ENCODE results near the gene RGR.

Gene RGR

GRCh38 chr10:84204122-84204521 is 40.7 kb upstream of the RGR start:
- Histone ChIP-seq H3K9me3 (ENCODE audit: control insufficient read depth, low read length) (no peaks in the 10 kb centered on the region), H3K4me3 (ENCODE audit: low read depth, low read length) (no peak overlapping the region), H3K79me2 (no peaks in the 10 kb centered on the region), H3K36me3 (ENCODE audit: control insufficient read depth, insufficient read depth, low read length) (no peaks in the 10 kb centered on the region), H3K4me1 (no peaks in the 10 kb centered on the region), H3K9ac (no peak overlapping the region), H3K27me3 (ENCODE audit: control insufficient read depth, insufficient read depth, low read length) (no peaks in the 10 kb centered on the region), H3K4me2 (ENCODE audit: low read length) (no peak overlapping the region), H2AFZ (no peak overlapping the region), H3K27ac (no peak overlapping the region)
- TF ChIP-seq CTCF (IDR thresholded peaks at IDR 0.05), result no peak

- H2AFZ ChIP-seq, result no peak overlapping the region
- no peak for TF ChIP-seq CTCF (IDR thresholded peaks at IDR 0.05)
- H3K27me3 ChIP-seq (ENCODE audit: control insufficient read depth, insufficient read depth, low read length), result no peaks in the 10 kb centered on the region
- no peak overlapping the region for H3K4me3 ChIP-seq (ENCODE audit: low read depth, low read length)
- no peak overlapping the region for H3K9ac ChIP-seq
- no peaks in the 10 kb centered on the region for H3K9me3 ChIP-seq (ENCODE audit: control insufficient read depth, low read length)
- H3K36me3 ChIP-seq (ENCODE audit: control insufficient read depth, insufficient read depth, low read length), result no peaks in the 10 kb centered on the region
- no peak overlapping the region for H3K4me2 ChIP-seq (ENCODE audit: low read length)
- H3K27ac ChIP-seq, result no peak overlapping the region
- no peaks in the 10 kb centered on the region for H3K4me1 ChIP-seq
- H3K79me2 ChIP-seq, result no peaks in the 10 kb centered on the region
Measured at GRCh38 chr10:84204610-84205009, 40.2 kb upstream of the RGR start.

- H3K4me2 ChIP-seq (ENCODE audit: low read length), result no peak overlapping the region
- peak; percentile 59 for TF ChIP-seq CTCF (IDR thresholded peaks at IDR 0.05)
- no peak overlapping the region for H3K9ac ChIP-seq
- no peaks in the 10 kb centered on the region for H3K79me2 ChIP-seq
- H3K9me3 ChIP-seq (ENCODE audit: control insufficient read depth, low read length), result no peaks in the 10 kb centered on the region
- no peak overlapping the region for H3K4me3 ChIP-seq (ENCODE audit: low read depth, low read length)
- no peak overlapping the region for H2AFZ ChIP-seq
- no peaks in the 10 kb centered on the region for H3K27me3 ChIP-seq (ENCODE audit: control insufficient read depth, insufficient read depth, low read length)
- no peaks in the 10 kb centered on the region for H3K4me1 ChIP-seq
- H3K36me3 ChIP-seq (ENCODE audit: control insufficient read depth, insufficient read depth, low read length), result no peaks in the 10 kb centered on the region
- no peak overlapping the region for H3K27ac ChIP-seq
Measured at GRCh38 chr10:84205049-84205852, 39.6 kb upstream of the RGR start.

GRCh38 chr10:84205853-84206525 is 38.9 kb upstream of the RGR start:
- Histone ChIP-seq H2AFZ (no peak overlapping the region), H3K36me3 (ENCODE audit: control insufficient read depth, insufficient read depth, low read length) (no peaks in the 10 kb centered on the region), H3K4me3 (ENCODE audit: low read depth, low read length) (no peak overlapping the region), H3K4me2 (ENCODE audit: low read length) (no peak overlapping the region), H3K9ac (no peak overlapping the region), H3K27ac (no peak overlapping the region), H3K79me2 (no peaks in the 10 kb centered on the region), H3K4me1 (no peaks in the 10 kb centered on the region), H3K9me3 (ENCODE audit: control insufficient read depth, low read length) (no peaks in the 10 kb centered on the region), H3K27me3 (ENCODE audit: control insufficient read depth, insufficient read depth, low read length) (no peaks in the 10 kb centered on the region)
- TF ChIP-seq CTCF (IDR thresholded peaks at IDR 0.05), result no peak

All from parathyroid adenoma (tissue), 2 donors.